Embryonic facial prominence (tissue), 1 donor: ENCODE data around the gene TAOK1.

Source experiments
- DNase-seq: peaks from one replicate; pipeline ENCODE4 v3.0.0-alpha.2; 2016; ENCODE audit errors: extremely low spot score

The TAOK1 gene

GRCh38 chr17:29595107-29595942 is 205.2 kb downstream of the TAOK1 start:
- no peak for DNase-seq

GRCh38 chr17:29595943-29596774 is 206.0 kb downstream of the TAOK1 start:
- DNase-seq, result no peak

DNA sequence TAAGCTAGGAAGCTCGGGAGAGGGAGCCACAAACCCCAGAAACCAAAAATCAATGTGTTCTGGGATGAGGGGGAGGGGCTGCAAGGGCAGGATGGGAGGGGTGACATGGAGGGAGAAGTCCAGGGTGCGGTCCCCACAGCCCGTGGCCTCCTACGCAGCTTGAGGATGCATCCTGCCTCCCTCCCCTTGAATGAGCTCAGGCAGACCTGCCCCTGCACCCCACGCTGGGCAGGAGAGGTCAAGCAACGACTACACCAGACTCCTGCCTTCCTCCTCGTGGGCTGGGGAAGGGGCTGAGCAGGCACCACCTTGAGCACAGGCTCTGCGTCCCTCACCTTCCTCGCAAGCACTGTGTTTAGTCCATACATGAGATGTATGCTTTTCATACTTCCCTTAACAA is 206.6 kb downstream of the TAOK1 start:
- no peak for DNase-seq

- DNase-seq, result no peak
Observed at GRCh38 chr17:29597361-29598172, 207.4 kb downstream of the TAOK1 start.
